Measurements from ENCODE around the gene LSAMP.

The LSAMP gene

DNA sequence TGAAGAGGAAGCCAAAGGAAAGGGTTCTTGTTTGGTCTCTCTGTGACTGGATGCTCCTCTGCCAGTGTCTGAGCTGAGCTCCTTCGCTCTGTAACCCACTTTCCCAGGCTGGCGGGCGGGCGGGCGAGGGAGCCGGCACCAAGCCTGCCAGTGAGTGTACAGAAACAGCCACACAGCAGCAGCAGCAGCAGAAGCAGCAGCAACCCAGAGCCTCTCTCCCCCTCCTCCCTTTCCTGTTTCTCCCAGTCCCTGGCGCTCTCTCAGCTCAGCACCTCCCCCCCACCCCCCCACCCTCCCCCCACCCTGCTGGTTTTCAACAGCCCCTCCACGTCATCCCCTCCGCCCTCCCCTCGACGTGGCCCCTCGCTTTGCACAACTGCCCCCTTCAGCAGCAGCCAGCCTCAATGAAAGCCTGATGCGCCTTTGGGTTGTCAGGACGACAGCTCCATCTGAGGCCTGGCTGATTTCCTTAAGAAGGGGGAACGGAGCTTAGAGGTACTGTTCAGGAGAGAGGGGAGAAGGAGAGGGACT lies at the start of gene LSAMP:
TSS of gene LSAMP (minus strand) at position 177 of the 531 bp plus-strand sequence.
- H3K27me3 ChIP-seq (ENCODE audit: control insufficient read depth in 1 of 2, insufficient read depth in 2 of 2, low read length in 2 of 2), result no peaks in the 10 kb centered on the region
- no peak within 1 kb of the TSS for H3K27ac ChIP-seq (ENCODE audit: low read length)
- no peaks in the 10 kb centered on the region for H3K9me3 ChIP-seq (ENCODE audit: control insufficient read depth in 2 of 2, low read length in 2 of 2)
- H3K9ac ChIP-seq (ENCODE audit: low read length in 2 of 2), result peak within 1 kb of the TSS; percentile 25 to 60
- H3K4me3 ChIP-seq (ENCODE audit: low read length in 2 of 2), result peak within 1 kb of the TSS; percentile 83 to 84
- H3K36me3 ChIP-seq (ENCODE audit: control insufficient read depth in 2 of 2, insufficient read depth in 2 of 2, low read length in 2 of 2), result no peaks in the 10 kb centered on the region
- no peaks in the 10 kb centered on the region for H3K4me1 ChIP-seq (ENCODE audit: control insufficient read depth, insufficient read depth, low read length)

- no peaks in the 10 kb centered on the region for H3K36me3 ChIP-seq (ENCODE audit: control insufficient read depth in 2 of 2, insufficient read depth in 2 of 2, low read length in 2 of 2)
- no peak overlapping the region for H3K4me3 ChIP-seq (ENCODE audit: low read length in 2 of 2)
- H3K9ac ChIP-seq (ENCODE audit: low read length in 2 of 2), result no peak overlapping the region
- no peaks in the 10 kb centered on the region for H3K27me3 ChIP-seq (ENCODE audit: control insufficient read depth in 1 of 2, insufficient read depth in 2 of 2, low read length in 2 of 2)
- peaks cover 0 to 7% of the 10 kb centered on the region in 2 donors for H3K9me3 ChIP-seq (ENCODE audit: control insufficient read depth in 2 of 2, low read length in 2 of 2)
- H3K27ac ChIP-seq (ENCODE audit: low read length), result no peak overlapping the region
- no peaks in the 10 kb centered on the region for H3K4me1 ChIP-seq (ENCODE audit: control insufficient read depth, insufficient read depth, low read length)
These were observed 47.1 kb upstream of the LSAMP start for GRCh38 chr3:116492379-116492778.

- H3K27ac ChIP-seq (ENCODE audit: low read length), result no peak overlapping the region
- no peaks in the 10 kb centered on the region for H3K9me3 ChIP-seq (ENCODE audit: control insufficient read depth in 2 of 2, low read length in 2 of 2)
- no peaks in the 10 kb centered on the region for H3K4me1 ChIP-seq (ENCODE audit: control insufficient read depth, insufficient read depth, low read length)
- no peak overlapping the region for H3K9ac ChIP-seq (ENCODE audit: low read length in 2 of 2)
- H3K27me3 ChIP-seq (ENCODE audit: control insufficient read depth in 1 of 2, insufficient read depth in 2 of 2, low read length in 2 of 2), result no peaks in the 10 kb centered on the region
- H3K36me3 ChIP-seq (ENCODE audit: control insufficient read depth in 2 of 2, insufficient read depth in 2 of 2, low read length in 2 of 2), result no peaks in the 10 kb centered on the region
- no peak overlapping the region for H3K4me3 ChIP-seq (ENCODE audit: low read length in 2 of 2)
These were observed 37.8 kb upstream of the LSAMP start for GRCh38 chr3:116483135-116483534.

DNA sequence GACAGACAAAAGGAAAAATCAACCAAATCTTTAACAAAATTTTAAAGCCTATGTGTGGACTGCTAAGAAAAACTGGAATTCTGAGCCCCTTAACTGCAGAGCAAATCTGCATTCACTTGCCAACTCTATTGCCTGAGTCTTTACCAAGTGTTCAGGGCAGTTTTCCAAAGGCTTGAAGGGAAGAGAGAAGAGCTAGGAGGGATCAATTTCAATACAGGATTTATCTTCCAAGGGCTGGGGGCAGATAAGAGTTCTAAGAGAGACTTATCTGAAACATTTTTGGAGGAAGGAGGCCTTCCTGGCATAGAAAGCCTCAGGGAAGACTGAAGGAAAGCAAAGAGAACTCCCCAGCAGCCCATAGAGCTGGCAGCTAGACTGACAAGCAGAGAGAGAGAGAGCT lies 31.4 kb upstream of the LSAMP start:
- H3K9me3 ChIP-seq (ENCODE audit: control insufficient read depth in 2 of 2, low read length in 2 of 2), result no peaks in the 10 kb centered on the region
- H3K9ac ChIP-seq (ENCODE audit: low read length in 2 of 2), result no peak overlapping the region
- H3K4me3 ChIP-seq (ENCODE audit: low read length in 2 of 2), result no peak overlapping the region
- no peaks in the 10 kb centered on the region for H3K36me3 ChIP-seq (ENCODE audit: control insufficient read depth in 2 of 2, insufficient read depth in 2 of 2, low read length in 2 of 2)
- no peaks in the 10 kb centered on the region for H3K4me1 ChIP-seq (ENCODE audit: control insufficient read depth, insufficient read depth, low read length)
- no peaks in the 10 kb centered on the region for H3K27me3 ChIP-seq (ENCODE audit: control insufficient read depth in 1 of 2, insufficient read depth in 2 of 2, low read length in 2 of 2)
- H3K27ac ChIP-seq (ENCODE audit: low read length), result no peak overlapping the region

- H3K36me3 ChIP-seq (ENCODE audit: control insufficient read depth in 2 of 2, insufficient read depth in 2 of 2, low read length in 2 of 2), result no peaks in the 10 kb centered on the region
- no peak overlapping the region for H3K9ac ChIP-seq (ENCODE audit: low read length in 2 of 2)
- no peak overlapping the region for H3K4me3 ChIP-seq (ENCODE audit: low read length in 2 of 2)
- H3K9me3 ChIP-seq (ENCODE audit: control insufficient read depth in 2 of 2, low read length in 2 of 2), result no peaks in the 10 kb centered on the region
- no peaks in the 10 kb centered on the region for H3K4me1 ChIP-seq (ENCODE audit: control insufficient read depth, insufficient read depth, low read length)
- H3K27me3 ChIP-seq (ENCODE audit: control insufficient read depth in 1 of 2, insufficient read depth in 2 of 2, low read length in 2 of 2), result no peaks in the 10 kb centered on the region
- no peak overlapping the region for H3K27ac ChIP-seq (ENCODE audit: low read length)
These were observed 29.5 kb upstream of the LSAMP start for GRCh38 chr3:116474801-116475200.

GRCh38 chr3:116474032-116474780 lies 28.9 kb upstream of the LSAMP start:
- H3K27me3 ChIP-seq (ENCODE audit: control insufficient read depth in 1 of 2, insufficient read depth in 2 of 2, low read length in 2 of 2), result no peaks in the 10 kb centered on the region
- no peak overlapping the region for H3K27ac ChIP-seq (ENCODE audit: low read length)
- H3K4me1 ChIP-seq (ENCODE audit: control insufficient read depth, insufficient read depth, low read length), result no peaks in the 10 kb centered on the region
- H3K9me3 ChIP-seq (ENCODE audit: control insufficient read depth in 2 of 2, low read length in 2 of 2), result no peaks in the 10 kb centered on the region
- no peak overlapping the region for H3K9ac ChIP-seq (ENCODE audit: low read length in 2 of 2)
- H3K4me3 ChIP-seq (ENCODE audit: low read length in 2 of 2), result no peak overlapping the region
- H3K36me3 ChIP-seq (ENCODE audit: control insufficient read depth in 2 of 2, insufficient read depth in 2 of 2, low read length in 2 of 2), result no peaks in the 10 kb centered on the region

DNA sequence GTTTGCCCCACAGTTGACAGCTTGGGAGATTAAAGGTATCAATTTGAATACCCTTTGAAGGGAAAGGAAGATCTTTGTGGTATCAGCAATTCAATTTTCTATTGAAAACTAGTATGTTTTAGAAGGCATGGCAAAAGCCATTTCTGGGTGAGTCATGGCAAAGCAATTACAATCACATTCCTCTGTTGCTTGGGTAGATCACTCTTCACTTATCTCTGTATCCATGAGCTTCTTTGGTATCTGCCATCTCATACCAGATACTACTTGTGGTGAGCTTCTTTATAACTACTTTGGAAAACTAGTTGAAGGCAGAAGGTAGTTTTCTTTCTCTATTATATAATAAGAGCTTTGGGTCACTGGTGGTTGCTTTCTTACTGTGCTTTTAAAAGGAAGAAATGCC lies 28.3 kb upstream of the LSAMP start:
- Histone ChIP-seq H3K4me1 (ENCODE audit: control insufficient read depth, insufficient read depth, low read length) (no peaks in the 10 kb centered on the region), H3K27me3 (ENCODE audit: control insufficient read depth in 1 of 2, insufficient read depth in 2 of 2, low read length in 2 of 2) (no peaks in the 10 kb centered on the region)

DNA sequence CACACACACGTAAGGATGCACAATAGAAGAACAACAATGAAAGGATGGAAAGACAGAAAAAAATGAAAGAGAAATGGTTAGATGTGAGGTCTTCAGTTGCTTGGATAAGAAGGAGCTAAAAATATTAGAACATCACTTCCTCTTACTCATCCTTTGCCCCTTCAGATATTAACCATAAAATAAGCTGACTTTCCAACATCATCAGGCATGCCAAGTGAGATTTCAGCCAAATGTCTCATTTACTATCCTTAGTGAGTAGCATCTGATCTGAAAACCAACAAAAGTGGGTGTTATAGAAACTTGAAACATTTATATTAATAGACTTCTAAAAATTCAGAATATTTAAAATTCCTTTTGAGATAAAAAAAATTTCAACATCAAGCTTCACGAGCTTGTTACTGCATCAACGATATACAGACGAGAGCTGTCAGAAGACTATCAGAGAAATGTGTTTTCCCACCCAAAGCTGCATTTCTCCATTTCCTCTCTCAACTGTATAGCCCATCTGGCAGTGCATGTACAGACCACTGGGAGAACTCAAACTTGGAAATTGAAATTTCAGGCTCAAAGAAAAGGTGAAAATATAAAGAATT lies 25.4 kb upstream of the LSAMP start:
- H3K9me3 ChIP-seq (ENCODE audit: control insufficient read depth in 2 of 2, low read length in 2 of 2), result no peaks in the 10 kb centered on the region
- no peaks in the 10 kb centered on the region for H3K36me3 ChIP-seq (ENCODE audit: control insufficient read depth in 2 of 2, insufficient read depth in 2 of 2, low read length in 2 of 2)
- H3K4me1 ChIP-seq (ENCODE audit: control insufficient read depth, insufficient read depth, low read length), result no peaks in the 10 kb centered on the region
- H3K4me3 ChIP-seq (ENCODE audit: low read length in 2 of 2), result no peak overlapping the region
- no peaks in the 10 kb centered on the region for H3K27me3 ChIP-seq (ENCODE audit: control insufficient read depth in 1 of 2, insufficient read depth in 2 of 2, low read length in 2 of 2)
- no peak overlapping the region for H3K27ac ChIP-seq (ENCODE audit: low read length)
- no peak overlapping the region for H3K9ac ChIP-seq (ENCODE audit: low read length in 2 of 2)

More for the DNA sequence above, 28.3 kb upstream of the LSAMP start:
- H3K4me3 ChIP-seq (ENCODE audit: low read length in 2 of 2), result no peak overlapping the region
- H3K9me3 ChIP-seq (ENCODE audit: control insufficient read depth in 2 of 2, low read length in 2 of 2), result no peaks in the 10 kb centered on the region
- no peak overlapping the region for H3K9ac ChIP-seq (ENCODE audit: low read length in 2 of 2)
- H3K27ac ChIP-seq (ENCODE audit: low read length), result no peak overlapping the region
- H3K36me3 ChIP-seq (ENCODE audit: control insufficient read depth in 2 of 2, insufficient read depth in 2 of 2, low read length in 2 of 2), result no peaks in the 10 kb centered on the region

GRCh38 chr3:116469546-116469945 lies 24.3 kb upstream of the LSAMP start:
- no peaks in the 10 kb centered on the region for H3K9me3 ChIP-seq (ENCODE audit: control insufficient read depth in 2 of 2, low read length in 2 of 2)
- no peak overlapping the region for H3K4me3 ChIP-seq (ENCODE audit: low read length in 2 of 2)
- H3K27me3 ChIP-seq (ENCODE audit: control insufficient read depth in 1 of 2, insufficient read depth in 2 of 2, low read length in 2 of 2), result no peaks in the 10 kb centered on the region
- no peaks in the 10 kb centered on the region for H3K36me3 ChIP-seq (ENCODE audit: control insufficient read depth in 2 of 2, insufficient read depth in 2 of 2, low read length in 2 of 2)
- no peak overlapping the region for H3K27ac ChIP-seq (ENCODE audit: low read length)
- no peaks in the 10 kb centered on the region for H3K4me1 ChIP-seq (ENCODE audit: control insufficient read depth, insufficient read depth, low read length)
- no peak overlapping the region for H3K9ac ChIP-seq (ENCODE audit: low read length in 2 of 2)

- no peaks in the 10 kb centered on the region for H3K36me3 ChIP-seq (ENCODE audit: control insufficient read depth in 2 of 2, insufficient read depth in 2 of 2, low read length in 2 of 2)
- H3K27me3 ChIP-seq (ENCODE audit: control insufficient read depth in 1 of 2, insufficient read depth in 2 of 2, low read length in 2 of 2), result no peaks in the 10 kb centered on the region
- no peak overlapping the region for H3K27ac ChIP-seq (ENCODE audit: low read length)
- H3K4me3 ChIP-seq (ENCODE audit: low read length in 2 of 2), result no peak overlapping the region
- no peak overlapping the region for H3K9ac ChIP-seq (ENCODE audit: low read length in 2 of 2)
- H3K4me1 ChIP-seq (ENCODE audit: control insufficient read depth, insufficient read depth, low read length), result no peaks in the 10 kb centered on the region
- H3K9me3 ChIP-seq (ENCODE audit: control insufficient read depth in 2 of 2, low read length in 2 of 2), result no peaks in the 10 kb centered on the region
These were observed 19.1 kb upstream of the LSAMP start for GRCh38 chr3:116464276-116464798.
